ENCODE results near the gene PSAP.

PSAP gene

GRCh38 chr10:71806704-71807556 is 44.1 kb downstream of the PSAP start:
- DNase-seq, result no peak

- DNase-seq, result peak; percentile 19
Observed at GRCh38 chr10:71805776-71806703, 45.0 kb downstream of the PSAP start.

- no peak for DNase-seq
Observed at GRCh38 chr10:71804077-71804476, 47.0 kb downstream of the PSAP start.

GRCh38 chr10:71802715-71803488 is 48.1 kb downstream of the PSAP start:
- no peak for DNase-seq

- no peak for DNase-seq
Observed at GRCh38 chr10:71802235-71802634, 48.8 kb downstream of the PSAP start.

- no peak for DNase-seq
Observed at GRCh38 chr10:71801361-71801760, 49.7 kb downstream of the PSAP start.

- no peak for DNase-seq
Observed at GRCh38 chr10:71799608-71800453, 51.2 kb downstream of the PSAP start.

GRCh38 chr10:71799112-71799511 is 51.9 kb downstream of the PSAP start:
- DNase-seq, result no peak

GRCh38 chr10:71798308-71798624 is 52.8 kb downstream of the PSAP start:
- no peak for DNase-seq

GRCh38 chr10:71797533-71798307 is 53.3 kb downstream of the PSAP start:
- no peak for DNase-seq

- DNase-seq, result no peak
Observed at GRCh38 chr10:71796749-71797405, 54.2 kb downstream of the PSAP start.

GRCh38 chr10:71795248-71795647 is 55.8 kb downstream of the PSAP start:
- no peak for DNase-seq

- no peak for DNase-seq
Observed at GRCh38 chr10:71790749-71791440, 60.2 kb downstream of the PSAP start.

- DNase-seq, result no peak
Observed at GRCh38 chr10:71789871-71790270, 61.2 kb downstream of the PSAP start.

GRCh38 chr10:71788954-71789353 is 62.1 kb downstream of the PSAP start:
- no peak for DNase-seq

GRCh38 chr10:71784679-71785272 is 66.3 kb downstream of the PSAP start:
- no peak for DNase-seq

GRCh38 chr10:71783917-71784678 is 67.0 kb downstream of the PSAP start:
- DNase-seq, result no peak

- no peak for DNase-seq
Observed at GRCh38 chr10:71782917-71783490, 68.0 kb downstream of the PSAP start.
